Uterus (tissue), 4 donors: ENCODE data around the gene KBTBD7. TPM values are rescaled to one million over a fixed set of nuclear protein-coding genes. Genes with fewer than 3 reads are reported as not detected.
"Not testable (repeated sequence)": the region's sequence is repeated elsewhere in the genome, so short reads cannot be mapped to it uniquely, and the experiment has no call there.

Experiments used
- DNase-seq, 2 donors: peaks; one replicate each; pipeline ENCODE4 v3.0.0-alpha.2; 2019 to 2020
- H3K27ac ChIP-seq, 2 donors: fragments of 200-600 bp; sonication (generic); 1 replicate in 1 of 2; 2 replicates in 1 of 2; pipeline ENCODE4 v1.5.1; 2016 to 2018
- H3K27me3 ChIP-seq, 2 donors: fragments of 200-600 bp; sonication (generic); one replicate each; pipeline ENCODE4 v1.5.1; 2018 to 2019; ENCODE audit warnings: control low read depth in 1 of 2
- H3K36me3 ChIP-seq, 2 donors: fragments of 200-600 bp; sonication (generic); one replicate each; pipeline ENCODE4 v1.5.1; 2019; ENCODE audit warnings: control low read depth in 1 of 2
- H3K4me1 ChIP-seq, 2 donors: fragments of 200-600 bp; sonication (generic); one replicate each; pipeline ENCODE4 v1.5.1; 2018 to 2019; ENCODE audit warnings: control low read depth in 1 of 2
- H3K4me3 ChIP-seq, 2 donors: fragments of 200-600 bp; sonication (generic); 1 replicate in 1 of 2; 2 replicates in 1 of 2; pipeline ENCODE4 v1.5.1; 2018 to 2019; ENCODE audit warnings: mild to moderate bottlenecking in 1 of 2
- H3K9me3 ChIP-seq, 2 donors: fragments of 200-600 bp; sonication (generic); one replicate each; pipeline ENCODE4 v1.5.1; 2019; ENCODE audit warnings: control low read depth in 1 of 2
- POLR2A ChIP-seq, 2 donors: fragments of 450-650 bp; IDR thresholded peaks; one replicate each; pipeline ENCODE4 v1.6.1; 2016; ENCODE audit warnings: antibody characterized with exemption in 2 of 2, mild to moderate bottlenecking in 1 of 2, moderate library complexity in 1 of 2
- intact Hi-C: fragments of 100-400 bp; cut with DNase I; formaldehyde crosslinking; loops from one replicate; pipeline ENCODE4 v1.15.1; 2023; ENCODE audit warnings: low total_unique reads
- total RNA-seq, 4 donors: library from RNA; depleted of rRNA in 3 of 4; stranded (reverse); fragments of >200 nt in 3 of 4; gene quantifications; one replicate each; pipeline versions ENCODE4 v1.1.0 to v1.2.4, GENCODE V29; 2014 to 2023
- TF ChIP-seq, protein P1 (sequence below), 4 experiments: fragments of 200-600 bp in 2 of 4; fragments of 450-650 bp in 2 of 4; sonication (generic) in 2 of 4; IDR thresholded peaks; one replicate each; pipeline ENCODE4 v1.5.1; 2016 to 2019; ENCODE audit warnings: antibody characterized with exemption in 4 of 4, mild to moderate bottlenecking in 2 of 4, moderate library complexity in 1 of 4
- donor health status: DM: yes; HTN: yes; CAD: no.

Gene KBTBD7
- total RNA-seq, 4 donors from 2014 or later = 5.9 to 44.0 (median 8.8) TPM

DNA sequence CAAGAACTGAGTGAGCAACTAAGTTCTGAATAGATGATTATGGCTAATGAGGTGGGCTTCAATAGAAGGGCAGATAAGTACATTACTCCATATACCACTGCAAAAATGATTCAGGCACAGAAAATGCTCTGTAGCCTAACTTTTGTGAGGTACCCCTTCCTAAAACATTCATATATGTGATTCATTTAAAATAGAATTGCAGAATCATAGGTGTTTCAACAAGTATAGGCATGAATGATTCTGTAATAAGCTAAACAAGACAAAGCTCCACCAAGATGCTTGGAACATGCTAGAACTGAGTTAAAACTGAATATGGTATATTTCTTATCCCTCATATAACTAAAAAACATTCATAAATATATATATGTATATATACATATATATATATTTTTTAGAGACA lies 12.1 kb downstream of the KBTBD7 start:
- Histone ChIP-seq H3K4me1 (no peaks in the 10 kb centered on the region), H3K27me3 (no peaks in the 10 kb centered on the region), H3K9me3 (no peaks in the 10 kb centered on the region), H3K36me3 (no peaks in the 10 kb centered on the region), H3K4me3 (no peak overlapping the region), H3K27ac (no peak overlapping the region)
- DNase-seq = no peak
- intact Hi-C loops = no loop called here
- TF ChIP-seq, protein P1, sequence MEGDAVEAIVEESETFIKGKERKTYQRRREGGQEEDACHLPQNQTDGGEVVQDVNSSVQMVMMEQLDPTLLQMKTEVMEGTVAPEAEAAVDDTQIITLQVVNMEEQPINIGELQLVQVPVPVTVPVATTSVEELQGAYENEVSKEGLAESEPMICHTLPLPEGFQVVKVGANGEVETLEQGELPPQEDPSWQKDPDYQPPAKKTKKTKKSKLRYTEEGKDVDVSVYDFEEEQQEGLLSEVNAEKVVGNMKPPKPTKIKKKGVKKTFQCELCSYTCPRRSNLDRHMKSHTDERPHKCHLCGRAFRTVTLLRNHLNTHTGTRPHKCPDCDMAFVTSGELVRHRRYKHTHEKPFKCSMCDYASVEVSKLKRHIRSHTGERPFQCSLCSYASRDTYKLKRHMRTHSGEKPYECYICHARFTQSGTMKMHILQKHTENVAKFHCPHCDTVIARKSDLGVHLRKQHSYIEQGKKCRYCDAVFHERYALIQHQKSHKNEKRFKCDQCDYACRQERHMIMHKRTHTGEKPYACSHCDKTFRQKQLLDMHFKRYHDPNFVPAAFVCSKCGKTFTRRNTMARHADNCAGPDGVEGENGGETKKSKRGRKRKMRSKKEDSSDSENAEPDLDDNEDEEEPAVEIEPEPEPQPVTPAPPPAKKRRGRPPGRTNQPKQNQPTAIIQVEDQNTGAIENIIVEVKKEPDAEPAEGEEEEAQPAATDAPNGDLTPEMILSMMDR (IDR thresholded peaks at IDR 0.05) = no peak
- TF ChIP-seq POLR2A (IDR thresholded peaks at IDR 0.05) = no peak

DNA sequence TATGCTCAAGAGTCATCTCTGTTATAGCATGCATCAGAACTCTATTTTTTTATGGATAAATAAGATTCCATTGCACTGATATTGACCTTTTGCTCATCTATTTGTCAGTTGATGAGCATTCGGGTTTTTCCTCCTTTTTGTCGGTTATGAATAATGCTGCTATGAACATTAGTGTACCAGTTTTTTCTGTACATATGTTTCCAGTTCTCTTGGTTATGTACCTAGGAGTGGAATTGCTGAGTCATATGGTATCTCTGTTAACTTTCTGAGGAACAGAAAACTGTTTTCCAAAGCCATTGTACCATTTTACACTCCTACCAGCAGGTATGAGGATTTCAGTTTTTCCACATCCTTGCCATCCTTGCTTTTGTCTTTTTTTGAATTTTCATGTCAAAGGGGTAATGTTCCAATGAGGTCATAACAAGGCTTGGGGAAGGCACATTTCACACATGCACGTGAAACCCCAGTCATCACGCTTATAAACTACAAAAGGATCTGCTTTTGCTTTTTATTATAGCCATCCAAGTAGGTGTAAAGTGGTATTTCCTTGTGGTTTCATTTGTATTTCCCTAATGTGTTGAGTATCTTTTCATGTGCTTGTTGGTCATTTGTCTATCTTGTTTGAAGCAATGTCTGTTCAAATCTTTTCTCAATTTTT lies 14.6 kb downstream of the KBTBD7 start:
- H3K27me3 ChIP-seq = no peaks in the 10 kb centered on the region
- H3K27ac ChIP-seq = no peak overlapping the region
- intact Hi-C loops = no loop called here
- H3K36me3 ChIP-seq = no peaks in the 10 kb centered on the region
- DNase-seq = no peak
- TF ChIP-seq, protein P1 (IDR thresholded peaks at IDR 0.05) = no peak
- no peak for TF ChIP-seq POLR2A (IDR thresholded peaks at IDR 0.05)
- no peaks in the 10 kb centered on the region for H3K9me3 ChIP-seq
- no peak overlapping the region for H3K4me3 ChIP-seq
- no peaks in the 10 kb centered on the region for H3K4me1 ChIP-seq

DNA sequence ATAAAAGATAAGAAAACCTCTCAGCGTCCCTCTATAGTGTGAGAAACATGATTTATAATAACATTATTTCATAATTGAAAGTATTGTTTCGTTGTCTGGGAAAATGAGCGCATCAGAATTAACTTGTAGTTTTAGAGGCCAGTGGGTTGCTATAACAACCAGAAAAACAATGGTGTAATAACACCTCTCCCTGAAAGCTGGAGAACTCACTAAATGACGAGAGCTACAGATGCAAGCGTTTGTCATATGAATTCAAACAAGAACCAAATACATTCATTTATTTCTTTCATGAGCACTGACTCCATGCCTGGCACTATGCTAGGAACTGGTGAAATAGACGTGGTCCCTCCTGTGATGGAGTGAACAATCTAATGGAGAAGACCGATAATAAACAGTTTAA lies 16.3 kb downstream of the KBTBD7 start:
- Histone ChIP-seq H3K27ac (no peak overlapping the region), H3K4me1 (no peaks in the 10 kb centered on the region), H3K9me3 (no peaks in the 10 kb centered on the region), H3K27me3 (no peaks in the 10 kb centered on the region), H3K4me3 (no peak overlapping the region), H3K36me3 (no peaks in the 10 kb centered on the region)
- TF ChIP-seq, protein P1 (IDR thresholded peaks at IDR 0.05) = no peak
- no peak for TF ChIP-seq POLR2A (IDR thresholded peaks at IDR 0.05)
- intact Hi-C loops = no loop called here
- no peak for DNase-seq

DNA sequence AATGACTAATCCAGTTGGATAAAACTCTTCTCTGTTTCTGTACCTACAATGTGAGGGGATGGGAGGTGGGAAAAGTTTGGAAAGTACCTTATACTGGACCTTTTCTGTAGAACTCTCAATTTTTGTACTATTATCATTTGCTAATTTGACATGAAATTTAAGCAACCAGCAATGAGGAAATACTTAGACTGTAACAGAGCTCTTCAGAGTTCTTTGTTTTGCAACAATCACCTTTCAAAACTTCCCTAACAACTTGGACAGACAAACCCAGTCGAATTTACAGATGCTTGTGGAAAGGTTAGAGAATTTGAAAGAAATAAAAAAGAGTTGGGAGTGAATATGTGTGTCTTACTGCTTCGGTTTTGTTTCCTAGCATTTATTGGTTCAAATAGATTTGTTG lies 16.8 kb downstream of the KBTBD7 start:
- no peaks in the 10 kb centered on the region for H3K36me3 ChIP-seq
- TF ChIP-seq POLR2A (IDR thresholded peaks at IDR 0.05) = no peak
- TF ChIP-seq, protein P1 (IDR thresholded peaks at IDR 0.05) = no peak
- no peak for DNase-seq
- no peaks in the 10 kb centered on the region for H3K4me1 ChIP-seq
- H3K27me3 ChIP-seq = no peaks in the 10 kb centered on the region
- intact Hi-C loops = no loop called here
- no peaks in the 10 kb centered on the region for H3K9me3 ChIP-seq
- no peak overlapping the region for H3K27ac ChIP-seq
- H3K4me3 ChIP-seq = no peak overlapping the region

DNA sequence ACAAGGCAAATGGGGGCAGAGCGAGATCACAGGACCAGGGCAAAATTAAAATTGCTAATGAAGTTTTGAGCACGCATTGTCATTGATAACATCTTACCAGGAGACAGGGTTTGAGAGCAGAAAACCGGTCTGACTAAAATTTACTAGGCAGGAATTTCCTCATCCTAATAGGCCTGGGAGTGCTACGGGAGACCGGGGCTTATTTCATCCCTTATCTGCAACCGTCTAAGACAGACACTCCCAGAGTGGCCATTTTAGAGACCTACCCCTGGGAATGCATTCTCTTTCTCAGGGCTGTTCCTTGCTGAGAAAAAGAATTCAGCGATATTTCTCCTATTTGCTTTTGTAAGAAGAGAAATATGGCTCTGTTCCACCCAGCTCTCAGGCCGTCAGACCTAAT lies 18.8 kb downstream of the KBTBD7 start:
- intact Hi-C loops, H3K27me3 ChIP-seq, H3K9me3 ChIP-seq, H3K4me1 ChIP-seq, H3K4me3 ChIP-seq, H3K27ac ChIP-seq, H3K36me3 ChIP-seq, DNase-seq: not testable (repeated sequence)

DNA sequence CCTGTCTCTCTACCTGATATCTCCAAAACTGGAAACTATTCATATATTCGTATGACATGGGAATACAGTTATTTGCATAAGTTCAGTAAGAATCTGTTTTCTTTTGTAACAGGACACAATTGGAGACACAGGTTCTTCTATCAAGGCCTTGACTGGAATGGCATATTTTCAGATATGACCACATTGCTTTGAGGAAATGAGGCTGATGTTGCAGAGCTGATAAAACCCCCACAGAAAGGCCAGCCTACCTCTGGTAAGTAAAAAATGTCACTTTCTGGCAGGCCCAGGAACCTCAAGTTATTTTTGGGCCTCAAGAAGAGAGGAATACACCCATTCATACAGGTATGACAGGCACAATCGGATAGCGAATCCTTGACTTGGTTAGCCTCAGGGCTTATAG lies 32.2 kb downstream of the KBTBD7 start:
- TF ChIP-seq, protein P1 (IDR thresholded peaks at IDR 0.05) = no peak
- TF ChIP-seq POLR2A (IDR thresholded peaks at IDR 0.05) = no peak
- no peaks in the 10 kb centered on the region for H3K36me3 ChIP-seq
- H3K27ac ChIP-seq = no peak overlapping the region
- H3K27me3 ChIP-seq = no peaks in the 10 kb centered on the region
- intact Hi-C loops = no loop called here
- no peaks in the 10 kb centered on the region for H3K9me3 ChIP-seq
- DNase-seq = no peak
- no peaks in the 10 kb centered on the region for H3K4me1 ChIP-seq
- no peak overlapping the region for H3K4me3 ChIP-seq
